Testis (tissue), 2 donors: ENCODE data around the gene C1QTNF8.

Experiments used
- POLR2A ChIP-seq: fragments of 450-650 bp; IDR thresholded peaks from one replicate; pipeline ENCODE4 v1.6.1; 2017; ENCODE audit warnings: antibody characterized with exemption, mild to moderate bottlenecking, moderate library complexity
- TF ChIP-seq, protein P1 (sequence below), 3 experiments: fragments of 450-650 bp in 2 of 3; fragments of 200-600 bp in 1 of 3; sonication (generic) in 1 of 3; IDR thresholded peaks; one replicate each; pipeline ENCODE4 v1.5.1; 2016 to 2019; ENCODE audit warnings: antibody characterized with exemption in 3 of 3, mild to moderate bottlenecking in 2 of 3, moderate library complexity in 1 of 3

DNA sequence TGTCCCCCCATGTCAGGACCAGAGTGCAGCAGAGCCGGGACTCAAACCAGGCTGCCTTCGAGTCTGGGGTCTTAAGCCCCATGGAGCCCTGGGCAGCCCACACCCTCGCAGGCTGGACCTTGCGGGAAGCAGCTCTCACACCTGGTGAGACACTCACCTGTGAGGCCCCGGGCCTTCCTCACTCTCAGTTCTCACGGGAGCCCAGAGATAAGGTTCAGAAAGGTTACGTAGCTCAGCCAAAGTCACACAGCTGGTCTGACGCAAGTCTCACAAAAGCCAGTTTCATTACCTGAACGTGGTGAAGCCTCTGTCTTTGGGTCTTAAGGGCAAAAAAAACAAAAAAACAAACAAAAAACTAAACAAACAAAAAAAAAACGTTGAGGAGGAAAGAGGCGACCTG lies 56.3 kb downstream of the C1QTNF8 start:
- TF ChIP-seq, protein P1, sequence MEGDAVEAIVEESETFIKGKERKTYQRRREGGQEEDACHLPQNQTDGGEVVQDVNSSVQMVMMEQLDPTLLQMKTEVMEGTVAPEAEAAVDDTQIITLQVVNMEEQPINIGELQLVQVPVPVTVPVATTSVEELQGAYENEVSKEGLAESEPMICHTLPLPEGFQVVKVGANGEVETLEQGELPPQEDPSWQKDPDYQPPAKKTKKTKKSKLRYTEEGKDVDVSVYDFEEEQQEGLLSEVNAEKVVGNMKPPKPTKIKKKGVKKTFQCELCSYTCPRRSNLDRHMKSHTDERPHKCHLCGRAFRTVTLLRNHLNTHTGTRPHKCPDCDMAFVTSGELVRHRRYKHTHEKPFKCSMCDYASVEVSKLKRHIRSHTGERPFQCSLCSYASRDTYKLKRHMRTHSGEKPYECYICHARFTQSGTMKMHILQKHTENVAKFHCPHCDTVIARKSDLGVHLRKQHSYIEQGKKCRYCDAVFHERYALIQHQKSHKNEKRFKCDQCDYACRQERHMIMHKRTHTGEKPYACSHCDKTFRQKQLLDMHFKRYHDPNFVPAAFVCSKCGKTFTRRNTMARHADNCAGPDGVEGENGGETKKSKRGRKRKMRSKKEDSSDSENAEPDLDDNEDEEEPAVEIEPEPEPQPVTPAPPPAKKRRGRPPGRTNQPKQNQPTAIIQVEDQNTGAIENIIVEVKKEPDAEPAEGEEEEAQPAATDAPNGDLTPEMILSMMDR (IDR thresholded peaks at IDR 0.05), result no peak
- TF ChIP-seq POLR2A, result no peak
